GM23248 (cell line): Measurements from ENCODE around the gene KCTD4.

Experiments used
- EZH2 ChIP-seq: fragments of 200-600 bp; sonication (generic); IDR thresholded peaks from 2 replicates; pipeline ENCODE4 v1.6.1; 2018; ENCODE audit warnings: antibody characterized with exemption, mild to moderate bottlenecking; ENCODE audit not compliant: insufficient read depth, poor library complexity, severe bottlenecking
- EZH2phosphoT487 ChIP-seq: fragments of 200-600 bp; sonication (generic); IDR thresholded peaks from 2 replicates; pipeline ENCODE4 v1.6.1; 2018; ENCODE audit warnings: antibody characterized with exemption, moderate library complexity, mild to moderate bottlenecking, low read depth; ENCODE audit not compliant: insufficient read depth

GRCh38 chr13:45219123-45219891, 18.5 kb upstream of the KCTD4 start:
- TF ChIP-seq EZH2 (no peak), EZH2phosphoT487 (no peak)
